ENCODE results near the gene RAPGEF5.

DNA sequence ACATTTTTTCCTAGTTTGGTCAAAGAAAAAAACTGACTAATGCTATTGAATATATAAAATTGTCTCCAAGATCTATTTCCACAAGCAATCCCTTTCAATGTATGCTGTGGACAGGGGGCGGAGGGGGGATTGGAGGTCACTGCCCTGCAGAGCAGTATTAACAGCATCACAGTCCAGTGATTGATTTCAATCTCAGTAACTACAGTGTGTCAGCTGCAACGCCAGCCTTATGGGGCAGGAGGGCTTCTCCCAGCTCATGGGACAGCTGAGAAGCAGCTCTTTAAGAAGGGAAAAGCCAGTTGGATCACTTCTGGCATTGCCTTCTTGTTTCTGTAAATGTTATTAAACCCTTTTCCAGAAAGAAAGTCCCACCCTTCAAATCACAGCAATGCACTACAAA lies 65.0 kb downstream of the RAPGEF5 start:
- TF ChIP-seq, protein P1, sequence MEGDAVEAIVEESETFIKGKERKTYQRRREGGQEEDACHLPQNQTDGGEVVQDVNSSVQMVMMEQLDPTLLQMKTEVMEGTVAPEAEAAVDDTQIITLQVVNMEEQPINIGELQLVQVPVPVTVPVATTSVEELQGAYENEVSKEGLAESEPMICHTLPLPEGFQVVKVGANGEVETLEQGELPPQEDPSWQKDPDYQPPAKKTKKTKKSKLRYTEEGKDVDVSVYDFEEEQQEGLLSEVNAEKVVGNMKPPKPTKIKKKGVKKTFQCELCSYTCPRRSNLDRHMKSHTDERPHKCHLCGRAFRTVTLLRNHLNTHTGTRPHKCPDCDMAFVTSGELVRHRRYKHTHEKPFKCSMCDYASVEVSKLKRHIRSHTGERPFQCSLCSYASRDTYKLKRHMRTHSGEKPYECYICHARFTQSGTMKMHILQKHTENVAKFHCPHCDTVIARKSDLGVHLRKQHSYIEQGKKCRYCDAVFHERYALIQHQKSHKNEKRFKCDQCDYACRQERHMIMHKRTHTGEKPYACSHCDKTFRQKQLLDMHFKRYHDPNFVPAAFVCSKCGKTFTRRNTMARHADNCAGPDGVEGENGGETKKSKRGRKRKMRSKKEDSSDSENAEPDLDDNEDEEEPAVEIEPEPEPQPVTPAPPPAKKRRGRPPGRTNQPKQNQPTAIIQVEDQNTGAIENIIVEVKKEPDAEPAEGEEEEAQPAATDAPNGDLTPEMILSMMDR (optimal IDR thresholded peaks at IDR 0.05 in 1 of 3, IDR thresholded peaks at IDR 0.05 in 1 of 3, conservative IDR thresholded peaks at IDR 0.05 in 1 of 3; ENCODE audit: extremely low read depth in 1 of 3, insufficient read depth in 2 of 3, low read length in 3 of 3), result no peak
- TF ChIP-seq EZH2 (IDR thresholded peaks at IDR 0.05; ENCODE audit: low read length), result no peak

All from keratinocyte (primary cell).